Stimulated activated CD4-positive, alpha-beta T cell treated with anti-CD3 and anti-CD28 coated beads, Interleukin-12 subunit alpha, Interleukin-12 subunit beta, amount 100 ng/mL, for 48 hours (primary cell): ENCODE data around the gene MSH4.
"Not testable (repeated sequence)": the region's sequence is repeated elsewhere in the genome, so short reads cannot be mapped to it uniquely, and the experiment has no call there.

Source experiments
- DNase-seq, 3 donors: peaks; one replicate each; pipeline ENCODE4 v3.0.0-alpha.2; 2020; ENCODE audit warnings: low read depth in 2 of 3, low spot score in 1 of 3

The MSH4 gene

GRCh38 chr1:75922698-75923097, 126.0 kb downstream of the MSH4 start:
- no peak for DNase-seq

- no peak for DNase-seq
These were observed 135.6 kb downstream of the MSH4 start, which contains the start of gene ASB17 for GRCh38 chr1:75932304-75932703. Gene ASB17, minus strand, starts transcription at chr1:75932404. Its CDS starts 113 bp downstream, at chr1:75932291.

- no peak for DNase-seq
These were observed 140.4 kb downstream of the MSH4 start for GRCh38 chr1:75937034-75937433.

- not testable (repeated sequence) for DNase-seq
These were observed 146.4 kb downstream of the MSH4 start for GRCh38 chr1:75943037-75943436.

GRCh38 chr1:75950176-75950575, 153.5 kb downstream of the MSH4 start:
- no peak for DNase-seq

- DNase-seq, result no peak
These were observed 155.3 kb downstream of the MSH4 start for GRCh38 chr1:75952016-75952415.

GRCh38 chr1:75953461-75953860, 156.8 kb downstream of the MSH4 start:
- DNase-seq, result no peak

GRCh38 chr1:75954586-75954985, 157.9 kb downstream of the MSH4 start:
- DNase-seq, result no peak
